MM.1S (cell line): Measurements from ENCODE around the gene SLC51A.

Source experiments
- EZH2 ChIP-seq: fragments of 300-600 bp; sonication (generic); optimal IDR thresholded peaks from 2 replicates; pipeline ENCODE3; 2017; ENCODE audit warnings: low read depth, mild to moderate bottlenecking, antibody characterized with exemption, low read length, mixed read lengths
- EZH2phosphoT487 ChIP-seq: fragments of 300-600 bp; sonication (generic); IDR thresholded peaks from 2 replicates; pipeline ENCODE4 v1.6.1; 2018; ENCODE audit warnings: antibody characterized with exemption, low read length
- TF ChIP-seq, protein P1 (sequence below): fragments of 300-600 bp; sonication (generic); IDR thresholded peaks from 2 replicates; pipeline ENCODE4 v1.5.1; 2016; ENCODE audit warnings: antibody characterized with exemption, low read length, mixed read lengths

GRCh38 chr3:196240424-196240823, 24.1 kb downstream of the SLC51A start:
- TF ChIP-seq, protein P1, sequence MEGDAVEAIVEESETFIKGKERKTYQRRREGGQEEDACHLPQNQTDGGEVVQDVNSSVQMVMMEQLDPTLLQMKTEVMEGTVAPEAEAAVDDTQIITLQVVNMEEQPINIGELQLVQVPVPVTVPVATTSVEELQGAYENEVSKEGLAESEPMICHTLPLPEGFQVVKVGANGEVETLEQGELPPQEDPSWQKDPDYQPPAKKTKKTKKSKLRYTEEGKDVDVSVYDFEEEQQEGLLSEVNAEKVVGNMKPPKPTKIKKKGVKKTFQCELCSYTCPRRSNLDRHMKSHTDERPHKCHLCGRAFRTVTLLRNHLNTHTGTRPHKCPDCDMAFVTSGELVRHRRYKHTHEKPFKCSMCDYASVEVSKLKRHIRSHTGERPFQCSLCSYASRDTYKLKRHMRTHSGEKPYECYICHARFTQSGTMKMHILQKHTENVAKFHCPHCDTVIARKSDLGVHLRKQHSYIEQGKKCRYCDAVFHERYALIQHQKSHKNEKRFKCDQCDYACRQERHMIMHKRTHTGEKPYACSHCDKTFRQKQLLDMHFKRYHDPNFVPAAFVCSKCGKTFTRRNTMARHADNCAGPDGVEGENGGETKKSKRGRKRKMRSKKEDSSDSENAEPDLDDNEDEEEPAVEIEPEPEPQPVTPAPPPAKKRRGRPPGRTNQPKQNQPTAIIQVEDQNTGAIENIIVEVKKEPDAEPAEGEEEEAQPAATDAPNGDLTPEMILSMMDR: no peak
- TF ChIP-seq EZH2 (no peak), EZH2phosphoT487 (no peak)
